Stimulated activated CD8-positive, alpha-beta memory T cell treated with anti-CD3 and anti-CD28 coated beads, Interleukin-12 subunit alpha, Interleukin-12 subunit beta, amount 100 ng/mL, for 1 hour (primary cell): ENCODE results near the gene SLC13A3.
A peak's percentile ranks its signal among the peaks of the same experiment; 100 is the strongest.

Experiments
- DNase-seq: peaks from one replicate; pipeline ENCODE4 v3.0.0-alpha.2; 2020; ENCODE audit warnings: low read depth

SLC13A3 gene

GRCh38 chr20:46575937-46576461, 75.3 kb downstream of the SLC13A3 start:
- DNase-seq = no peak

GRCh38 chr20:46575394-46575793, 75.9 kb downstream of the SLC13A3 start:
- DNase-seq = no peak

GRCh38 chr20:46573788-46574584, 77.3 kb downstream of the SLC13A3 start:
- DNase-seq = no peak

GRCh38 chr20:46573234-46573633, 78.0 kb downstream of the SLC13A3 start:
- no peak for DNase-seq

- DNase-seq = no peak
Observed at GRCh38 chr20:46572790-46573189, 78.5 kb downstream of the SLC13A3 start.

DNA sequence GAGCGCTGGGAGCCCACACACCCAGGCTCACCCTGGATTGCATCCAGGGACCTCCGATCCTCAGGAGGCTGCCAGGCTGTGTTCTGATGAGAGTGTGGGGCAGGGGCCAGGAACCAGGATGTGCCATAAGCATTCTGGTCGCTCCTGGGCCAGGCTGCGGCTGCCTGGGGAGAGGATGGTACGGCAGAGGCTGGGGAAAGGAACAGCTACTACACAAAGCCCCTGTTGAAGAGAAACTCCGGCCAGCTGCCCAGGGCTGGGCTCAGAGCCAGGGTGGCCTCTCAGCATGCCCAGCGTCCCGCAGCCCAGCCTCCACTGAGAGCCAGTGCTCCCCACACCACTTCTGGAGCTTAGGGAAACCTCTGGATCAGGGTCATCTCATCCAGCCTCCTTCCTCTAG, 79.1 kb downstream of the SLC13A3 start:
- DNase-seq = no peak

GRCh38 chr20:46571418-46571817, 79.8 kb downstream of the SLC13A3 start:
- no peak for DNase-seq

- DNase-seq = no peak
Observed at GRCh38 chr20:46570956-46571355, 80.3 kb downstream of the SLC13A3 start.

DNA sequence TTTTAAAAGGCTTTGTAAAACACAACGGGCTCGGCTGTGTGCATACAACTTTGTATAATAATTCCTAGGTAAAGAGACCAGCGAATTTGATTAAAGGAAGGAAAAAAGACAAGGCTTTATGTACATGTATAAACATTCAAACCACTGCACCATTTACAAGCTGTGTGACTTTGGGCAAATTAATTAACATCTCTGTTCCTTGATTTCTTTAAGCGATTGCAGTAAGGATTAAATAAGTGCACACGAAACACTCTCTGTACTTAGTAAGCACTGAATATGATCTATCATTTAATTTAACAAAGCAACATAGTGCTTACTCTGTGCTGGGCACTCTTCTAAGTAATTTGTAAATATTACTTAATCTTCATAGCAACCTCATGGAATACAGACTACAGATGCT, 81.3 kb downstream of the SLC13A3 start:
- DNase-seq = no peak

- DNase-seq = no peak
Observed at GRCh38 chr20:46568570-46569129, 82.6 kb downstream of the SLC13A3 start.

DNA sequence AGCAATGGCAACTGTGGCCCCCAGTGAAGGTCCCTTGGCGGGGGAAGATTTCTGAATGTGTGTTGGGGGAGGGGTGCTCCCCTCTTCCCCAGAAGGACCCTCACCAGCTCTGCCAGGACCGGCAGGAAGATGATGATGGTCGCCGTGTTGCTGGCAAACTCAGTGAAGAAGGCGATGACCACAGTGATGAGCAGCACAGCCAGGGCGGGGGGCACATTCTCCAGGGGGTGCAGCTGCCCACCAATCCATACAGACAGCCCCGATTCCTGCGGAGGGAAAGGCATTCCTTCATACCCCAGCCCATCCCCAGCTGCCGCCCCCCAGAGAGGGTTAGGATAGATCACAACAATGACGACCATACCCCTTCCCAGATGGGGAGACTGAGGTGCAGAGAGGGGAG, 85.1 kb downstream of the SLC13A3 start:
- DNase-seq = no peak

DNA sequence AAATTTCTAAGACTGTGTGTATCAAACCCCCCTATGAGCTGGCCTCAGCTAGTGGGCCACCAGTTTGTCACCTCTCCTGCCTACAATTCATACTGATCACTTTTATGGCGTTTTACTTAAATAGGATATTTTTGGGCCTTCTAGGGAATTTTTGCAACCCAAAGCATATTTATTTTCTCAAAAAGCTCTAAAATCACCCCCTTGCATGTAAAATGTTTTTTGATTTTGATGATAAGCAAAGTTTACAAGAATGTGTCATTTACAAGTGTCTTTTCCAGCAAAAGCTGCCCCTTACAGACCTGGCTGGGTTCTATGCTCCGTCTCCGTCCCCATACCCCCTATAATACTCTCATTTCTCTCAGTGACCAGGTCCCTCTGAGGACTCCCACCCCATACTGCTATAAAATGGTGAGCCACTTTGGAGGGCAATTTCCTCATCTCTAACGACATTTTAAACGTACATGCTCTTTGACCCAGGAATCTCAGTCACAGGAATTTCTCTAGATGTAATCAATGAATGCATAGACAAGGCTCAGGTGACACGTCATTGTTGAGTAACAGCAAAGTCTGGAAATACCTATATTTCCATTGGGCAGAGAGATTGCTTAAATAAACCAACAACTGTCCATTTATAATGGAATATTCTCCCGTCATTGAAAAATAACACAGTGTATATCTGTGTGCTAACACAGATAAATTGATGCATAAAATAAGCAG, 86.9 kb downstream of the SLC13A3 start:
- DNase-seq = no peak

GRCh38 chr20:46563860-46564221, 87.4 kb downstream of the SLC13A3 start:
- DNase-seq = no peak

- DNase-seq = no peak
Observed at GRCh38 chr20:46563170-46563859, 87.9 kb downstream of the SLC13A3 start.

DNA sequence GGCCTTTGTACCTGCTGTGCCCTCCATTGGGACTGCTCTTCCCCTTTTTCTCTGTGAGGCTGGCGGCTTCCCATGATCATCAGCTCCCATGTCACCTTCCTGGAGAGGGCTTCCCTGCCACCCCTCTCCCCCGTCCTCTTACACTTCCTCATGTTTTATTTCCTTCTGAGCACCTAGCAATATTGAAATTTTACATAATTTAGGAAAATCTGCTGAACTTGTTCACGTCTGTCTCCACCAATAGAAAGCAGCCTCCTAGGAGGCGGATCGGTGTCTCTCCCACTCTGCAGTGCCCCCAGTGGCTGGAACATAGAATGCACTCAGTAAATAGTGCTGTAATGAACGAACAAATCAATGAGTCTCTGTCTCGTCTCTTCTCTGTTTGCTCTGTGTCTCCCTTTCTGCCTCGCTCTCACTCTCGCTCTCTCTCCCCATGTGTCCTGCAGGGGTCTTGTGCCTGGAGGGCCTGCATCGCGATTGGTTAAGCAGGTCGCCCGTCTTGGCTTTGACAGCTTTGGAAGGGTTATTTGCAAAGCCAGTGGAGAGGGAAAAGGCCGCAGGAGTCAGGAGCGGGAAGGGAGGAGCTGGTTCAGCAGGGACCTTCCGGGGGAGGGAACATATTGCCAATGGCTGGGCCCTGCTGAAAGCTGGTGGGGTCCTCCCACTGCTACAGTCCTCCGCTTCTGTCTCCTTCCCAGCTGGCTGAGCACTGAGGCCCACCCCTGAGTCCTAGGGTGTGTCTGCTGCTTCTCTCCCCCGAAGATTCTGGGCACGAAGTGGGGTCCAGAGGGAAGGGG, 88.7 kb downstream of the SLC13A3 start:
- DNase-seq = peak; percentile 47

- DNase-seq = no peak
Observed at GRCh38 chr20:46562009-46562372, 89.3 kb downstream of the SLC13A3 start.

DNA sequence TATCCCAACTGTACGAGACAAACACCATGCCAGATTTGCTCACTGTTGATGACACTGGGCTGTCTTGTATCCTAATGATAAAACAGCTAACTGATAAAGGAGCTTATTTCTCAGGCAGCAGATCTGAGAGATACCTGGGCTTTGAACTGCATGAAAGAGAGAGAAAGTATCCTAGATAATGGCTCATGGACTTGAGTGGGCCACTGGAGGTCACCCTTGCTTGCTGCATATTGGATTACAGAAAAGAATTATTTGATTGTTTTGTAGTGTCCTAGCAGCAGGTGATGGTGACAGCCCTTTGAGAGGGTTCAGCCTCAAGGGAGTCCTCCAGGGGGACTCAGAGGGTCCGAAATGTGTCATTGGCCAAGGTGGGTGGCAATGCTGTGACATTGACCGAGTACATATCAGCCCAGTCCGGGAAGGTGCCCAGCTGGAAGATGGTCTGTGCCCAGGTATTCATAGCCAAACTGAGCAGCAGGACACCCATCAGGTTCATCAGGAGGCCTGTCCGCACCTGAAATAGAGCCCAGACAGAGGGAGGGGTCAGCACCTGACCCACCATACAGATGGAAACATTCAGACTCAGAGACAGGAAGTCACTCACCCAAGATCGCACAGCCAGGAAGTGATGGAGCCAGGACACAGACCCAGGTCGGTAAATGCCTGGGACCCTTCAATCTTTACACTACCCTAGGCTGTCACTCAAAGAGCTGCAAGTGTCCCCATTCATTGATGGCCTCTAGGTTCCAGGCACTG, 91.4 kb downstream of the SLC13A3 start:
- DNase-seq = no peak

DNA sequence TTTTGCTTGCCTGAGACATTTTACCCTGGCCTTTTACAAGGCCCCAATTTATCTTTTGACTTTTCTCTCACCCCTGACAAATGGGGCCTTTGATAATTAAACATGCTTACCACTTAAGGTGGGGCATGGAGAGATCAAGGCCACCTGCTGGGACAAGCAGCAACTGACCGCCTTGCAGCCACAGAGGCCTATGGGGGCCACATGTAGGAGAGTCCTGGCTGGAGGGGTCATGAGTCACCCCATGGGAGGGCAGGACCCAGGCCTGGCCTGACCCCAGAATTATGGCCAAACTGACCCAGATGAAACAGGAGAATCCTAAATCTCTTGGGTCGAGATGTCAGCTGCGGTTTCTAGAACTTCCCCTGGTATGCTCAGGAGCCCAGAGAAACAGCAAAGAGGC, 92.3 kb downstream of the SLC13A3 start:
- no peak for DNase-seq

DNA sequence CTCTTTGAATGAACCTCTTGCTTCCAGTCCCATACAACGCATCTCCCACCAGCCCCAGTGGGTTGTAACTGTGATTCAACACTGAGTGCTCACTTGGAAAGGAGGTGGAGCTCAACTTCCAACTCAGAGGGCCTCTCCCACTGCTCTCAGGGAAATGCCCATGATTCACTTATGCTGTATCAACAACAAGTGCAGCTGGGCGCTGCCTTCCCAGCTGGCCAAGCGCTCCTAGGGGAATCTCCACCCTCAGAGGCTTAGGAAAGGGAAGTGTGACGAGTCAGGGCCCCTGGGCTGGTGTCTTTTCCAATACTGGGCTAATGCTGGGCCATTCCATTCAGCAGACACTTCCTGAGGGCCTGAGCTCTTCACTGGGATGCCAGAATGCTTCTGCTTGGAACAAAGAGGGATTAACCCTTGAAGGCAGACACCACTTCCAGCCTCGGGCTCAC, 92.7 kb downstream of the SLC13A3 start:
- no peak for DNase-seq

DNA sequence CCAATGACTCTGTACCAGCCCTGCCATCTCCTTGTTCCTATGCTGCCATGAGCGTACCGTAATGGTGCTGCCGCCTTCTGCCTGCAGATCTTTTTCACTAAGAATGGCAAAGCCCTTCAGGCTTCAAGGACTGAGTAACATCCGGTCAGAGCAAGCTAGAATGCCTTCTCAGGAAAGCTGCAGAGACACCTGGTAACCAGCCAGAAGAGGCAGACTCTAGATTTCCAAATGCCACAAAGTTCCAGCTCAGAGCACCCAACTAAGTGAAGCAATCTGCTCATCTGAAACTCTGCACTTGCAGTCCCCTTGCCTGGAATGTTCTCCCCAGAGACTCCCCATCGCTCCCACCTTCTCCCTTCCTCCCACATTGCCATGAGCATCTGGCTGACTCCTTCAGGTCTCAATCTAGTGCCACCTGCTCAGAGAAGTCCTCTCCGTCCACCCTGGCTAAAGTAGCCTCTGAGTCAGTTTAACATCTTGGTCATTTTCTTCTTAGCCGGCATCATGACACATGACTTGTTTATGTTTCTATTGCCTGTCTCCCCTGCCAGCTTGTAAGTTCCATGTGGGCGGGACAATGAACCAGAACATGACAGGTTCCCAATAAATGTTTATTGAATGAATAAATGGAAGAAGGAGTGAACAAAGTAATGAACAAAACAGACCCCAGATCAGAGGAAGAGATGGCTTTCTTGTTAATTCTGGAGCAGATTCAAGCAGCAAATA, 93.9 kb downstream of the SLC13A3 start:
- DNase-seq = no peak
